PC-9 (cell line): ENCODE measurements around the gene RUFY3. TPM values are rescaled to one million over a fixed set of nuclear protein-coding genes. Genes with fewer than 3 reads are reported as not detected.

ENCODE experiments used
- BruUV-seq: library from RNA; stranded (reverse); fragments of 400-500 nt; replicated peaks from 2 replicates; lab custom pipeline; 2021; lab: Mats Ljungman, UMichigan
- CTCF ChIA-PET: fragments of 300-600 bp; sonication (Branson Sonifier 250); formaldehyde crosslinking; loops from one replicate; lab custom pipeline; 2022; ENCODE audit warnings: antibody characterized with exemption; lab: Charles Lee
- POLR2A ChIA-PET: fragments of 300-600 bp; sonication (Branson Sonifier 250); formaldehyde crosslinking; loops from one replicate; lab custom pipeline; 2022; ENCODE audit warnings: antibody characterized with exemption; ENCODE audit not compliant: unreplicated experiment; lab: Charles Lee
- DNase-seq, 2 experiments: peaks; one replicate each; pipeline versions ENCODE4 v3.0.0 to v3.0.0-alpha.2; 2015 to 2022; ENCODE audit warnings: mixed read lengths in 1 of 2
- H2AFZ ChIP-seq: fragments of 200-600 bp; sonication (generic); 2 replicates; pipeline ENCODE4 v1.8.1; 2017; ENCODE audit warnings: antibody characterized with exemption
- H3F3A ChIP-seq: fragments of 200-600 bp; sonication (generic); 2 replicates; pipeline ENCODE4 v1.8.1; 2017; ENCODE audit warnings: antibody characterized with exemption, mild to moderate bottlenecking, low read depth; ENCODE audit not compliant: insufficient read depth
- H3K27ac ChIP-seq: fragments of 200-600 bp; sonication (generic); 2 replicates; pipeline ENCODE4 v1.6.1; 2016; ENCODE audit warnings: mixed run types
- H3K27me3 ChIP-seq: fragments of 200-600 bp; sonication (generic); 2 replicates; pipeline ENCODE4 v1.6.1; 2016; ENCODE audit warnings: low read depth, mixed run types; ENCODE audit not compliant: insufficient read depth
- H3K36me3 ChIP-seq: fragments of 200-600 bp; sonication (generic); 2 replicates; pipeline ENCODE4 v1.6.1; 2016; ENCODE audit warnings: low read depth, mixed run types
- H3K4me1 ChIP-seq: fragments of 200-600 bp; sonication (generic); replicated peaks from 2 replicates; pipeline ENCODE4 v1.6.1; 2016; ENCODE audit warnings: mixed run types; ENCODE audit not compliant: insufficient read depth
- H3K4me2 ChIP-seq: fragments of 200-600 bp; sonication (generic); 2 replicates; pipeline ENCODE4 v1.6.1; 2017; ENCODE audit warnings: mixed run types
- H3K4me3 ChIP-seq: fragments of 200-600 bp; sonication (generic); 2 replicates; pipeline ENCODE4 v1.6.1; 2016; ENCODE audit warnings: mixed run types
- H3K79me2 ChIP-seq: fragments of 200-600 bp; sonication (generic); 2 replicates; pipeline ENCODE4 v1.6.1; 2017; ENCODE audit warnings: low read depth, mixed run types
- H3K9me2 ChIP-seq: fragments of 200-600 bp; sonication (generic); 2 replicates; pipeline ENCODE4 v1.8.1; 2017; ENCODE audit warnings: mild to moderate bottlenecking; ENCODE audit not compliant: insufficient read depth
- H3K9me3 ChIP-seq: fragments of 200-600 bp; sonication (generic); 2 replicates; pipeline ENCODE4 v1.8.1; 2016; ENCODE audit warnings: low read depth; ENCODE audit not compliant: insufficient read depth
- H4K20me1 ChIP-seq: fragments of 200-600 bp; sonication (generic); 2 replicates; pipeline ENCODE4 v1.8.1; 2017; ENCODE audit not compliant: insufficient read depth
- CTCF ChIP-seq: fragments of 200-600 bp; sonication (generic); conservative IDR thresholded peaks from 2 replicates; pipeline ENCODE4 v1.6.1; 2017; ENCODE audit warnings: mixed run types, antibody characterized with exemption, mild to moderate bottlenecking, moderate library complexity
- EZH2 ChIP-seq: fragments of 200-600 bp; sonication (generic); IDR thresholded peaks from 2 replicates; pipeline ENCODE4 v1.8.0; 2017; ENCODE audit warnings: antibody characterized with exemption, low read depth
- intact Hi-C: fragments of 100-400 bp; cut with micrococcal nuclease; formaldehyde crosslinking; loops from one replicate; pipeline ENCODE4 v1.10.0; 2022; ENCODE audit not compliant: unreplicated experiment
- total RNA-seq: library from RNA; stranded (reverse); gene quantifications from 2 replicates; pipeline ENCODE4 v1.2.3, GENCODE V29; 2021

Gene RUFY3
- total RNA-seq, 1 experiment from 2014 or later = 23.6 TPM

GRCh38 chr4:70703619-70704214, 18.0 kb upstream of the RUFY3 start:
- H3K9me3 ChIP-seq = no peaks in the 10 kb centered on the region
- no TSS peak for BruUV-seq
- H3F3A ChIP-seq = peaks cover 30% of the 10 kb centered on the region
- intact Hi-C loops = no loop called here
- ChIA-PET POLR2A (interaction anchor here (0.6 to 1.1 kb wide), 2 partner anchors 212 to 290 kb away, joined by 7 to 10 read pairs; partner anchors contain the start of gene DCK), CTCF (interaction anchor here (0.7 kb wide), 1 partner anchor 46 kb away, joined by 4 read pairs; no protein-coding TSS in a partner anchor)
- H3K27ac ChIP-seq = peak overlapping the region; percentile 72
- H2AFZ ChIP-seq = peak overlapping the region; percentile 95
- peaks cover 28% of the 10 kb centered on the region for H3K79me2 ChIP-seq
- no peak for TF ChIP-seq CTCF
- TF ChIP-seq EZH2 = no peak
- H3K9me2 ChIP-seq = no peaks in the 10 kb centered on the region
- DNase-seq = peak in 1 of 2 experiments; percentile 69
- H3K4me3 ChIP-seq = peak overlapping the region; percentile 87
- peaks cover 24% of the 10 kb centered on the region for H3K4me1 ChIP-seq
- H3K27me3 ChIP-seq = no peaks in the 10 kb centered on the region
- H3K4me2 ChIP-seq = peak overlapping the region; percentile 96
- H4K20me1 ChIP-seq = no peaks in the 10 kb centered on the region
- no peaks in the 10 kb centered on the region for H3K36me3 ChIP-seq

- Histone ChIP-seq H3F3A (peaks cover 30% of the 10 kb centered on the region), H2AFZ (peak overlapping the region; percentile 95), H3K9me2 (no peaks in the 10 kb centered on the region), H3K4me1 (peaks cover 24% of the 10 kb centered on the region), H4K20me1 (no peaks in the 10 kb centered on the region), H3K27me3 (no peaks in the 10 kb centered on the region), H3K79me2 (peaks cover 35% of the 10 kb centered on the region), H3K36me3 (no peaks in the 10 kb centered on the region), H3K27ac (peak overlapping the region; percentile 72), H3K9me3 (no peaks in the 10 kb centered on the region), H3K4me3 (peak overlapping the region; percentile 87), H3K4me2 (peak overlapping the region; percentile 96)
- ChIA-PET POLR2A (interaction anchor here (0.7 to 1.1 kb wide), 2 partner anchors 30 to 289 kb away, joined by 7 to 8 read pairs; partner anchors contain the start of gene DCK), CTCF (interaction anchor here (0.7 kb wide), 1 partner anchor 45 kb away, joined by 4 read pairs; no protein-coding TSS in a partner anchor)
- intact Hi-C loops = no loop called here
- TF ChIP-seq CTCF = peak; percentile 44; the same call in 1 of the 2 replicates
- TF ChIP-seq EZH2 = no peak
- peak; percentile 42 to 73 for DNase-seq
- BruUV-seq = TSS peak; percentile 94
Measured at GRCh38 chr4:70704215-70704930, 17.4 kb upstream of the RUFY3 start.

- Histone ChIP-seq H3K27ac (peak overlapping the region; percentile 72), H3K79me2 (peaks cover 39% of the 10 kb centered on the region), H4K20me1 (no peaks in the 10 kb centered on the region), H3K36me3 (no peaks in the 10 kb centered on the region), H3K27me3 (no peaks in the 10 kb centered on the region), H3K4me1 (peaks cover 24% of the 10 kb centered on the region), H3K9me2 (no peaks in the 10 kb centered on the region), H3F3A (peaks cover 30% of the 10 kb centered on the region), H2AFZ (peak overlapping the region; percentile 95), H3K4me2 (peak overlapping the region; percentile 96), H3K4me3 (peak overlapping the region; percentile 87; the same call in 1 of the 2 replicates), H3K9me3 (no peaks in the 10 kb centered on the region)
- CTCF ChIA-PET = no interaction called here
- no TSS peak for BruUV-seq
- POLR2A ChIA-PET = interaction anchor here (0.6 kb wide), 1 partner anchor 30 kb away, joined by 4 read pairs; no protein-coding TSS in a partner anchor
- TF ChIP-seq EZH2 = no peak
- TF ChIP-seq CTCF = no peak
- intact Hi-C loops = loop anchor here (1.0 to 5.0 kb wide), 2 partner anchors 17 to 197 kb away; partner anchors contain the start of genes MOB1B and UTP3
- DNase-seq = no peak
Measured at GRCh38 chr4:70704931-70705182, 16.9 kb upstream of the RUFY3 start.
